ENCODE measurements around the gene ARHGAP15. TPM values are rescaled to one million over a fixed set of nuclear protein-coding genes. Genes with fewer than 3 reads are reported as not detected.

ARHGAP15 gene
- total RNA-seq, 4 donors from 2014 or later = 0.80 to 53.1 (median 12.7) TPM

DNA sequence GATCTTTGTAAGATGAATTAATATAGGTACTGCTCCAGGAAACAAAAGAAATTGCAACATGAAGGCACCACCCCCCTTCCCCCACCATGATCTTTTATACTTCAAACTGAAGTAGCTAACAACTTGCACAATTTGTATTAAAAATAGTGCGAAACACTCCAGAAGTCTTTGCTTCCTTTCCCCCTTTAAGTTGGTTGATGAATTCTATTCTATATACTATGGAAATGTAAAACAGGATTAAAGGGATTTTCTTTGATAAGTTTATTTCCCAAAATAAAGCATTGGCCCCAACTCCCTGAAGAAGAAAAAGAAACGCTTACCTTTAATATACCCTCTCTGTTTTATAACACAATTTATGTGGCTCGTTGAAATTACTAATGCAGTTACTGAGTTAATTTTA, 227.1 kb downstream of the ARHGAP15 start:
- WGBS, 2 donors (ENCODE audit: low coverage in 1 of 2) = 84 to 85% methylated on average over 3 of the region's 3 CpGs
- no peaks in the 10 kb centered on the region for H3K27me3 ChIP-seq
- no peak overlapping the region for H3K4me3 ChIP-seq
- H3K4me1 ChIP-seq = no peaks in the 10 kb centered on the region
- TF ChIP-seq POLR2A (IDR thresholded peaks at IDR 0.05) (no peak), EP300 (IDR thresholded peaks at IDR 0.05; ENCODE audit: low read depth) (no peak), POLR2AphosphoS5 (IDR thresholded peaks at IDR 0.05) (no peak)
- TF ChIP-seq, protein P1, sequence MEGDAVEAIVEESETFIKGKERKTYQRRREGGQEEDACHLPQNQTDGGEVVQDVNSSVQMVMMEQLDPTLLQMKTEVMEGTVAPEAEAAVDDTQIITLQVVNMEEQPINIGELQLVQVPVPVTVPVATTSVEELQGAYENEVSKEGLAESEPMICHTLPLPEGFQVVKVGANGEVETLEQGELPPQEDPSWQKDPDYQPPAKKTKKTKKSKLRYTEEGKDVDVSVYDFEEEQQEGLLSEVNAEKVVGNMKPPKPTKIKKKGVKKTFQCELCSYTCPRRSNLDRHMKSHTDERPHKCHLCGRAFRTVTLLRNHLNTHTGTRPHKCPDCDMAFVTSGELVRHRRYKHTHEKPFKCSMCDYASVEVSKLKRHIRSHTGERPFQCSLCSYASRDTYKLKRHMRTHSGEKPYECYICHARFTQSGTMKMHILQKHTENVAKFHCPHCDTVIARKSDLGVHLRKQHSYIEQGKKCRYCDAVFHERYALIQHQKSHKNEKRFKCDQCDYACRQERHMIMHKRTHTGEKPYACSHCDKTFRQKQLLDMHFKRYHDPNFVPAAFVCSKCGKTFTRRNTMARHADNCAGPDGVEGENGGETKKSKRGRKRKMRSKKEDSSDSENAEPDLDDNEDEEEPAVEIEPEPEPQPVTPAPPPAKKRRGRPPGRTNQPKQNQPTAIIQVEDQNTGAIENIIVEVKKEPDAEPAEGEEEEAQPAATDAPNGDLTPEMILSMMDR (IDR thresholded peaks at IDR 0.05) = no peak
- intact Hi-C loops (cut with DNase I; ENCODE audit: low total_unique reads) (no loop called here), in situ Hi-C loops (cut with MboI; ENCODE audit: low pct_ligation_motif_present in 1 of 4, low pct_unique_long_range_greater_than_20kb in 1 of 4, low sequenced_read_pairs in 3 of 4) (no loop called here)
- no peaks in the 10 kb centered on the region for H3K9me3 ChIP-seq
- no peak for DNase-seq
- no peak overlapping the region for H3K27ac ChIP-seq
- H3K36me3 ChIP-seq = no peaks in the 10 kb centered on the region

- no peak overlapping the region for H3K27ac ChIP-seq
- intact Hi-C loops (cut with DNase I; ENCODE audit: low total_unique reads) = no loop called here
- H3K9me3 ChIP-seq = no peaks in the 10 kb centered on the region
- WGBS, 2 donors (ENCODE audit: low coverage in 1 of 2) = 87 to 89% methylated on average over 6 of the region's 6 CpGs
- TF ChIP-seq, protein P1 (IDR thresholded peaks at IDR 0.05) = no peak
- TF ChIP-seq EP300 (IDR thresholded peaks at IDR 0.05; ENCODE audit: low read depth) (no peak), POLR2A (IDR thresholded peaks at IDR 0.05) (no peak), POLR2AphosphoS5 (IDR thresholded peaks at IDR 0.05) (no peak)
- no peaks in the 10 kb centered on the region for H3K36me3 ChIP-seq
- DNase-seq = no peak
- in situ Hi-C loops (cut with MboI; ENCODE audit: low pct_ligation_motif_present in 1 of 4, low pct_unique_long_range_greater_than_20kb in 1 of 4, low sequenced_read_pairs in 3 of 4) = no loop called here
- no peaks in the 10 kb centered on the region for H3K4me1 ChIP-seq
- no peaks in the 10 kb centered on the region for H3K27me3 ChIP-seq
- no peak overlapping the region for H3K4me3 ChIP-seq
These were observed 227.7 kb downstream of the ARHGAP15 start for GRCh38 chr2:143356736-143357446.

GRCh38 chr2:143357966-143358365, 228.7 kb downstream of the ARHGAP15 start:
- Histone ChIP-seq H3K9me3 (no peaks in the 10 kb centered on the region), H3K27me3 (no peaks in the 10 kb centered on the region), H3K4me3 (no peak overlapping the region), H3K4me1 (no peaks in the 10 kb centered on the region), H3K27ac (no peak overlapping the region), H3K36me3 (no peaks in the 10 kb centered on the region)
- no peak for DNase-seq
- intact Hi-C loops (cut with DNase I; ENCODE audit: low total_unique reads) = no loop called here
- in situ Hi-C loops (cut with MboI; ENCODE audit: low pct_ligation_motif_present in 1 of 4, low pct_unique_long_range_greater_than_20kb in 1 of 4, low sequenced_read_pairs in 3 of 4) = no loop called here
- 81% methylated on average over 2 of the region's 2 CpGs; no CpG with 5 or more reads in 1 of the 2 donors for WGBS, 2 donors (ENCODE audit: low coverage in 1 of 2)
- no peak for TF ChIP-seq POLR2AphosphoS5 (IDR thresholded peaks at IDR 0.05)

DNA sequence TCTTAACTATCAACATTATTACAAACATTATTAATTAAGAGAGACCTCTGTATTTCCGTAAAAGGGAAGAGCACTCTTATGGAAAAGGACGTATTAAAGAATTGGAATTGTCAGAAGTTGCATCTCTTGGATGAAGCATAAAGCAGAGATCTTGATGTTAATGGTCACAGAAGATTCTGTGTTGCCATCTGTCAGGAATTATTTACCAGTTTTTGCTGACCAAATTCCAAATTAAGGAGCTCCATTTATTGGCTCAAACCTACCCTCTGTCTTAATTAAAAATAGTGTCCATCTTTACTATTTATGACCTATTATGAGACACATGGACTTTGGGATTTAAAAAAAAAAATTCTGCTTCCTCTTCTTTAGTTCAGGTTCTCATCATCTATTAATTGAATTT, 232.1 kb downstream of the ARHGAP15 start:
- no peaks in the 10 kb centered on the region for H3K36me3 ChIP-seq
- no peaks in the 10 kb centered on the region for H3K9me3 ChIP-seq
- H3K4me3 ChIP-seq = no peak overlapping the region
- H3K4me1 ChIP-seq = no peaks in the 10 kb centered on the region
- TF ChIP-seq, protein P1 (IDR thresholded peaks at IDR 0.05) = no peak
- TF ChIP-seq POLR2A (IDR thresholded peaks at IDR 0.05) = no peak
- TF ChIP-seq EP300 (IDR thresholded peaks at IDR 0.05; ENCODE audit: low read depth) = no peak
- TF ChIP-seq POLR2AphosphoS5 (IDR thresholded peaks at IDR 0.05) = no peak
- no peak overlapping the region for H3K27ac ChIP-seq
- 86 to 95% methylated on average over 2 of the region's 2 CpGs for WGBS, 2 donors (ENCODE audit: low coverage in 1 of 2)
- DNase-seq = no peak
- in situ Hi-C loops (cut with MboI; ENCODE audit: low pct_ligation_motif_present in 1 of 4, low pct_unique_long_range_greater_than_20kb in 1 of 4, low sequenced_read_pairs in 3 of 4) (no loop called here), intact Hi-C loops (cut with DNase I; ENCODE audit: low total_unique reads) (no loop called here)
- H3K27me3 ChIP-seq = no peaks in the 10 kb centered on the region

DNA sequence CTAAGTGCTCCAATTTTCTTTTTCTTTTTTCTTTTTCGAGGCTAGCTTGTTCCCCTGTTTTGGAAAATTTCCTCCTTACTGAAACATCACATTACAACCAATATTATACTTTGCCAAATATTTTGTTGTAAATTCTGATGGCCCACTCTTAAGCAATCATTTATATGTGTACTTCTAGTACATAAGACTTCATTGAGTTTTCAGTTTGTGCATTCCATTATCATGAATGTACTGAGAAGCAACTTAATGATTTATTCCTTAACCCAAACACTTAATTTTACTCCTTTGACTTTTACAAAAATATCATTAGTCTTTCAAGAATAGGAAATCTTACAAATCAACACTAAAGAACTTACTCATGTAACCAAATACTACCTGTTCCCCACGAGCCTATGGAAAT, 242.4 kb downstream of the ARHGAP15 start:
- H3K9me3 ChIP-seq = no peaks in the 10 kb centered on the region
- H3K4me1 ChIP-seq = no peaks in the 10 kb centered on the region
- 52 to 57% methylated on average over 2 of the region's 2 CpGs for WGBS, 2 donors (ENCODE audit: low coverage in 1 of 2)
- no peaks in the 10 kb centered on the region for H3K36me3 ChIP-seq
- intact Hi-C loops (cut with DNase I; ENCODE audit: low total_unique reads) = no loop called here
- H3K4me3 ChIP-seq = no peak overlapping the region
- no peaks in the 10 kb centered on the region for H3K27me3 ChIP-seq
- no peak overlapping the region for H3K27ac ChIP-seq
- TF ChIP-seq, protein P1 (IDR thresholded peaks at IDR 0.05) = no peak
- TF ChIP-seq POLR2AphosphoS5 (IDR thresholded peaks at IDR 0.05) (no peak), POLR2A (IDR thresholded peaks at IDR 0.05) (no peak), EP300 (IDR thresholded peaks at IDR 0.05; ENCODE audit: low read depth) (no peak)
- in situ Hi-C loops (cut with MboI; ENCODE audit: low pct_ligation_motif_present in 1 of 4, low pct_unique_long_range_greater_than_20kb in 1 of 4, low sequenced_read_pairs in 3 of 4) = no loop called here
- DNase-seq = no peak

Measured in transverse colon (tissue), 4 donors.